Stimulated activated naive CD8-positive, alpha-beta T cell treated with anti-CD3 and anti-CD28 coated beads, Interleukin-15, Interleukin-2, amounts not matched to agents 100 U/mL and 50 U/mL, for 24 hours (primary cell): ENCODE measurements around the gene EMB.
A peak's percentile ranks its signal among the peaks of the same experiment; 100 is the strongest.
"Not testable (repeated sequence)": the region's sequence is repeated elsewhere in the genome, so short reads cannot be mapped to it uniquely, and the experiment has no call there.

Experiments
- ATAC-seq: fragments of 150-1000 bp; cut with Tn5 transposase; one replicate; pipeline ENCODE4 v1.10.0; 2021
- DNase-seq: peaks from one replicate; pipeline ENCODE4 v3.0.0; 2021

Gene EMB

GRCh38 chr5:50440651-50441492 lies at the start of gene EMB:
TSS of gene EMB (minus strand) at chr5:50441288. CDS start at chr5:50441151, 137 bp downstream.
- ATAC-seq (peak; percentile 79), DNase-seq (peak; percentile 81)

- not testable (repeated sequence) for ATAC-seq, DNase-seq
These were observed 48.4 kb upstream of the EMB start for GRCh38 chr5:50489491-50489890.

GRCh38 chr5:50478790-50479189 lies 37.7 kb upstream of the EMB start:
- ATAC-seq, DNase-seq: not testable (repeated sequence)

- DNase-seq (no peak), ATAC-seq (no peak)
These were observed 35.5 kb upstream of the EMB start for GRCh38 chr5:50476549-50476948.

GRCh38 chr5:50465015-50465414 lies 23.9 kb upstream of the EMB start:
- DNase-seq, ATAC-seq: not testable (repeated sequence)

GRCh38 chr5:50463726-50464125 lies 22.6 kb upstream of the EMB start:
- ATAC-seq: no peak
- DNase-seq: no peak

DNA sequence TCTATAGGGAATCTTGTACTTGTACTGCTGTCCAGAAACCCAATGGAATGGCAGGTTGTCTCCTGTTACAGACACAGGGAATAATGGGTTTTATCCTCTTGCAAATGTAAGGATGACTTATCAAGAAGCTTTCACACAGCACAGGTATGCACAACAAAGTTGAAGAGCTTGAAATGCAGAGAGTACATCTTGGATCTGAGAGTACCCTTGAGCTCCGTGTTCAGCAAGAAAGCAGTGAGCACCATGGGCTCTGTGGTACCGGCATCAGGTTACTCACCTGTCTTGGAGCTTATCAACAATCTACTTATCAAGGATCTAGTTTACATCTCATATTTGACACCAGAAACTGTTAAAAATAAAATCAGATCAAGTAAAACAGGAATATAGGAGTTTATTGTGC lies 22.0 kb upstream of the EMB start:
- ATAC-seq (no peak), DNase-seq (no peak)

DNA sequence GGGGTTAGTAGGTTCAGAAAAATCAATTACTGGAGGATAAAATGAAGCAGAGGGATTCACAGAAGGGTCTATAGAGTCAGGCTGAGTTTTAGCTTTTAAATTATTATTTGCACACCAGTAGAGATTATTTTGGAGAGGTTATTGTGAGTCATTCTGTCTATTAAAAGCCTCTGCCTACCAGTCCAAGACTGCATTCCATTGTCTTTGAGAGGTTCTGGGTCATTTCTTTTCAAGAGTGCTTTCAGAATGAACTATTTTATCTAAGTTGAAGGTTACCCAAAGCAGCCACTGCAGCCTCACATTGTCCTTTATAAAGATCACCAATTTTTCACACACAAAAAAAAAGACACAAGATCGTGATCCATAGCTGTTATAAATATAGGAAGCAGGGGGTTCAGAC lies 21.5 kb upstream of the EMB start:
- DNase-seq, ATAC-seq: not testable (repeated sequence)

DNA sequence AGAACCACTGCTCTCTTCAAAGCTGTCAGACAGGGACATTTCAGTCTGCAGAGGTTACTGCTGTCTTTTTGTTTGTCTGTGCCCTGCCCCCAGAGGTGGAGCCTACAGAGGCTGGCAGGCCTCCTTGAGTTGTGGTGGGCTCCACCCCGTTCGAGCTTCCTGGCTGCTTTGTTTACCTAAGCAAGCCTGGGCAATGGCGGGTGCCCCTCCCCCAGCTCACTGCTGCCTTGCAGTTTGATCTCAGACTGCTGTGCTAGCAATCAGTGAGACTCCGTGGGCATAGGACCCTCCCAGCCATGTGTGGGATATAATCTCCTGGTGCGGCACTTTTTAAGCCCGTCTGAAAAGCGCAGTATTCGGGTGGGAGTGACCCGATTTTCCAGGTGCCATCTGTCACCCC lies 17.3 kb upstream of the EMB start:
- DNase-seq, ATAC-seq: not testable (repeated sequence)

DNA sequence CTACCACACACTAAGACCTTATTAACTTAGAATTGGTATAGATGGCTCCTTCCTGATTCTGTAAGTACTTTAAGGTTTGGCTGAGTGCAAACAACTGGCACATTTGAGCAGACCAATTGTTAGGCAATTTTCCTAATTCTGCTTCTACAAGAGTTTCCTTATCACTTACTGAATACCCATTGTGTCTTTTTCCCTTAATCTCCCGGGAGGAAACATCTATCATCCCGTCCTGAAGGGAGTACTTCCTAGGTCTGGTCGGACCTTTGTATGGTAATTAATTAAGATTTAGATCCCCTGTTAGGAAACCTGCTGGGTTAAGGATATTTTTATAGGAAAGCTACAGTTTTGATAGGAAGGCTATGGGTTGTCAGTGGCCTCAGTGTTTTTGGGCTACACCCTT lies 8.2 kb upstream of the EMB start:
- not testable (repeated sequence) for ATAC-seq, DNase-seq

DNA sequence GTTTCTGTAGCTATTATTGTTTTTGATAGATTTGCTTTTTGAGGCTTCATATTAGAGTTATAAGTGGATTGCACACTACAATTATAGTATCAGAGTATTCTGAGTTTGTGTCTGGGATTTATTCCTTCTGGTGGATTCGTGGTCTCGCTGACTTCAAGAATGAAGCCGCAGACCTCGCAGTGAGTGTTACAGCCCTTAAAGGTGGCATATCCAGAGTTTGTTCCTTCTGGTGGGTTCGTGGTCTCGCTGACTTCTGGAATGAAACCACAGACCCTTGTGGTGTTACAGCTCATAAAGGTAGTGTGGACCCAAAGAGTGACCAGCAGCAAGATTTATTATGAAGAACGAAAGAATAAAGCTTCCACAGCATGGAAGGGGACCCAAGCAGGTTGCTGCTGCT lies 6.9 kb upstream of the EMB start:
- no peak for DNase-seq
- no peak for ATAC-seq

GRCh38 chr5:50447228-50447627 lies 6.1 kb upstream of the EMB start:
- DNase-seq: no peak
- peak; percentile 58 for ATAC-seq

GRCh38 chr5:50445296-50445949 lies 4.3 kb upstream of the EMB start:
- peak; percentile 28 for ATAC-seq
- DNase-seq: peak; percentile 25

- not testable (repeated sequence) for ATAC-seq, DNase-seq
These were observed 1.8 kb upstream of the EMB start for GRCh38 chr5:50442559-50443539.

DNA sequence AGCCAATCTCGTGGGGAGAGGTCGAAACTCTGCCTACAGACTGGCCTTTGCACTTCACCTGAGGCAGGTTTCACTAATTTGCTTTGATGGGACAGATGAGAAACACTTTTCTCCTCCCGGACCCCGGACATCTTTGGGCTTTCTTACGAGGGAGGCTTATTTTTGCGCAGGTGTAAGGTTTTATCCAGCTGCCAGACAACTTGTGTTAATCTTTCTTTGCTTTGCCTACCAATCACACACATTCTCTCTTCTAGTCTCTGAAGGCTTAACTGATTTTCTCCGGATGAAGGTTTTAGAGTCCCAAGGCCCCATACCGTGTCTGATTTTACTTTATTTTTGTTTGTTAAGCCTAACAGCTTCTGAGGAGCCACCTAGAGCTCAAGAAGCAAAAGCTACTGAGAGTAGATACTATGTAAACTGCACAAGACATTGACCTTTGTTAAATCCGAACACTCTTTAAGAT lies 436 bp upstream of the EMB start:
- DNase-seq (no peak), ATAC-seq (no peak)

GRCh38 chr5:50439221-50439620 lies 1.9 kb downstream of the EMB start:
- ATAC-seq: no peak
- DNase-seq: no peak

GRCh38 chr5:50438060-50438459 lies 3.0 kb downstream of the EMB start:
- ATAC-seq: not testable (repeated sequence)

DNA sequence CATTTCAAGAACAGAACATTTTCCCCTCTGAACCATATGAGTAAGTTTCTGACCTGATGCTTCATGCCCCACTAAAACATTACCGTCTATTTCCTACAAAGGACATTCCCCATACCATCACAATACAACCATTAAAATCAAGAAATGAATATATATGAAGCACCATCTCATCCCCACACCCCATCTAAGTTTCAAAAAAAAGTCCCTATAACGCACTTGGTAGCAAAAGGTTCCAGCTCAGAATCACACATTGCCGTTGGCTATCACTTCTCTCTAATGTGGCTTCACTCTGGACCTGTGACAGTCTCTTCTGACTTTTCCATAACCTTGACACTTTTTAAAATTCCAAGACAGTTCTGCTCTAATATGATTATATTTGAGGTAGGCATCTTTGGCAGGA lies 5.9 kb downstream of the EMB start:
- DNase-seq (no peak), ATAC-seq (peak; percentile 91)

More at GRCh38 chr5:50438060-50438459, 3.0 kb downstream of the EMB start:
- DNase-seq: not testable (repeated sequence)

- not testable (repeated sequence) for DNase-seq, ATAC-seq
These were observed 9.8 kb downstream of the EMB start for GRCh38 chr5:50431133-50431904.

DNA sequence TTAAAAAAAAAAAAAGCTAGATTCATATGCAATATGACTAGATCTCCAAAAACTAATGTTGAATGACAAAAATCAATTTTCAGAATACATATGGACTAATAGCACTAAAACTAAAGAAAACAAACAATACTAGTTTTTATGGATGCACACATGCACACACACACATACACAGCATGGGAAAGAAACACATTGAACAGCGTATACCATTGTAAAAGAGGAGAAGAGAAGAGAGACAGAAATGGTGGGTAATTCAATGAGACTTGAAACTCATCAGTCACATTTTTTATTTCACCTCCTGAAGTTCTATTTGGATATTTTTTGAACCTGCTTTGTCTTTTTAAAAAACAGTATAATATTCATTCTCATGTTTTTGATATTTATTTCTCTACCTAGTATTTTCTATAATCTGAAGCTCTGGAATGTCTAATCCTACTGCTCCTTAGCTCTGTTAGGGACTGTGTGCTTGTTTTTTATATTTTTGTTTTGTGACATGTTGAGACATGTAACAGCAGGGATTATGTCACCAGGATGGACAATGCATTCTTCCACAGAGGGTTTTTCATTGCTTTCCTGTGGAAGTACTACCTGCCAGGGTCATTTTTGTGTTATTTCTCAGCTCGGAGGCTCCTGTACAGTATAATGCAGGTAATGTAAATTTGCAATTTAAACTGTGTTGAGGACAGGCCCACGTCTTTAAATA lies 17.8 kb downstream of the EMB start:
- DNase-seq, ATAC-seq: not testable (repeated sequence)
